Vagina (tissue), 2 donors: ENCODE data around the gene ASB15. TPM values are rescaled to one million over a fixed set of nuclear protein-coding genes. Genes with fewer than 3 reads are reported as not detected.
"Not testable (repeated sequence)": the region's sequence is repeated elsewhere in the genome, so short reads cannot be mapped to it uniquely, and the experiment has no call there.

Experiments used
- DNase-seq, 2 donors: peaks; one replicate each; pipeline ENCODE4 v3.0.0-alpha.2; 2017; ENCODE audit errors: extremely low spot score in 2 of 2
- H3K27ac ChIP-seq: fragments of 200-600 bp; sonication (generic); one replicate; pipeline ENCODE4 v1.5.1; 2019
- H3K27me3 ChIP-seq: fragments of 200-600 bp; sonication (generic); one replicate; pipeline ENCODE4 v1.5.1; 2019
- H3K36me3 ChIP-seq, 2 donors: fragments of 200-600 bp; sonication (generic); one replicate each; pipeline ENCODE4 v1.5.1; 2017 to 2019
- H3K4me1 ChIP-seq: fragments of 200-600 bp; sonication (generic); one replicate; pipeline ENCODE4 v1.5.1; 2019
- H3K4me3 ChIP-seq, 2 donors: fragments of 200-600 bp; sonication (generic); 1 replicate in 1 of 2; 2 replicates in 1 of 2; pipeline ENCODE4 v1.5.1; 2016 to 2019
- H3K9me3 ChIP-seq: fragments of 200-600 bp; sonication (generic); one replicate; pipeline ENCODE4 v1.5.1; 2019
- CTCF ChIP-seq, 3 experiments: fragments of 450-650 bp in 2 of 3; fragments of 200-600 bp in 1 of 3; sonication (generic) in 1 of 3; IDR thresholded peaks; one replicate each; pipeline ENCODE4 v1.5.1; 2017 to 2019; ENCODE audit warnings: antibody characterized with exemption in 3 of 3, mild to moderate bottlenecking in 2 of 3, moderate library complexity in 2 of 3
- POLR2A ChIP-seq, 2 donors: fragments of 450-650 bp; IDR thresholded peaks; one replicate each; pipeline ENCODE4 v1.6.1; 2017; ENCODE audit warnings: antibody characterized with exemption in 2 of 2, mild to moderate bottlenecking in 2 of 2, moderate library complexity in 2 of 2
- POLR2AphosphoS5 ChIP-seq, 2 donors: sonication (generic); formaldehyde crosslinking; IDR thresholded peaks; one replicate each; pipeline ENCODE4 v1.9.0; 2017; ENCODE audit warnings: antibody characterized with exemption in 2 of 2, mild to moderate bottlenecking in 2 of 2, low read depth in 1 of 2; ENCODE audit not compliant: insufficient read depth in 1 of 2
- intact Hi-C: fragments of 100-400 bp; cut with DNase I; formaldehyde crosslinking; loops from one replicate; pipeline ENCODE4 v1.15.1; 2023
- total RNA-seq: library from RNA; depleted of rRNA; stranded (reverse); fragments of >200 nt; gene quantifications from one replicate; pipeline ENCODE4 v1.2.3, GENCODE V29; 2016

The ASB15 gene
- total RNA-seq, 1 donor from 2014 or later: not detected

- TF ChIP-seq POLR2A (IDR thresholded peaks at IDR 0.05) (no peak), POLR2AphosphoS5 (IDR thresholded peaks at IDR 0.05; ENCODE audit: insufficient read depth in 1 of 2, low read depth in 1 of 2) (no peak), CTCF (IDR thresholded peaks at IDR 0.05) (no peak)
- H3K4me1 ChIP-seq: no peaks in the 10 kb centered on the region
- no peaks in the 10 kb centered on the region for H3K27me3 ChIP-seq
- H3K36me3 ChIP-seq: no peaks in the 10 kb centered on the region
- no peak overlapping the region for H3K27ac ChIP-seq
- H3K4me3 ChIP-seq: no peak overlapping the region
- no peaks in the 10 kb centered on the region for H3K9me3 ChIP-seq
- intact Hi-C loops: no loop called here
- no peak for DNase-seq
These were observed 31.2 kb downstream of the ASB15 start for GRCh38 chr7:123632808-123633207.

GRCh38 chr7:123633553-123633952 lies 31.9 kb downstream of the ASB15 start:
- intact Hi-C loops: no loop called here
- Histone ChIP-seq H3K4me1 (no peaks in the 10 kb centered on the region), H3K27me3 (no peaks in the 10 kb centered on the region), H3K36me3 (no peaks in the 10 kb centered on the region), H3K4me3 (no peak overlapping the region), H3K27ac (no peak overlapping the region), H3K9me3 (no peaks in the 10 kb centered on the region)
- TF ChIP-seq POLR2A (IDR thresholded peaks at IDR 0.05): no peak
- no peak for TF ChIP-seq POLR2AphosphoS5 (IDR thresholded peaks at IDR 0.05; ENCODE audit: insufficient read depth in 1 of 2, low read depth in 1 of 2)
- TF ChIP-seq CTCF (IDR thresholded peaks at IDR 0.05): no peak
- no peak for DNase-seq

GRCh38 chr7:123634011-123634573 lies 32.5 kb downstream of the ASB15 start:
- H3K4me3 ChIP-seq, H3K27ac ChIP-seq, H3K4me1 ChIP-seq, H3K36me3 ChIP-seq, H3K9me3 ChIP-seq, H3K27me3 ChIP-seq, DNase-seq, intact Hi-C loops: not testable (repeated sequence)

GRCh38 chr7:123635551-123636359 lies 34.1 kb downstream of the ASB15 start:
- Histone ChIP-seq H3K4me3 (no peak overlapping the region), H3K9me3 (no peaks in the 10 kb centered on the region), H3K27ac (no peak overlapping the region), H3K4me1 (no peaks in the 10 kb centered on the region), H3K27me3 (no peaks in the 10 kb centered on the region), H3K36me3 (no peaks in the 10 kb centered on the region)
- intact Hi-C loops: no loop called here
- no peak for TF ChIP-seq POLR2A (IDR thresholded peaks at IDR 0.05)
- no peak for TF ChIP-seq POLR2AphosphoS5 (IDR thresholded peaks at IDR 0.05; ENCODE audit: insufficient read depth in 1 of 2, low read depth in 1 of 2)
- TF ChIP-seq CTCF (IDR thresholded peaks at IDR 0.05): peak in 2 of 3 experiments; percentile 26 to 36
- no peak for DNase-seq

- H3K4me1 ChIP-seq: no peaks in the 10 kb centered on the region
- TF ChIP-seq POLR2AphosphoS5 (IDR thresholded peaks at IDR 0.05; ENCODE audit: insufficient read depth in 1 of 2, low read depth in 1 of 2): no peak
- TF ChIP-seq POLR2A (IDR thresholded peaks at IDR 0.05): no peak
- TF ChIP-seq CTCF (IDR thresholded peaks at IDR 0.05): no peak
- no peaks in the 10 kb centered on the region for H3K36me3 ChIP-seq
- H3K27me3 ChIP-seq: no peaks in the 10 kb centered on the region
- H3K4me3 ChIP-seq: no peak overlapping the region
- intact Hi-C loops: no loop called here
- no peaks in the 10 kb centered on the region for H3K9me3 ChIP-seq
- DNase-seq: no peak
- no peak overlapping the region for H3K27ac ChIP-seq
These were observed 35.6 kb downstream of the ASB15 start for GRCh38 chr7:123637203-123637602.
